Mammary epithelial cell (primary cell): ENCODE results near the gene RABL6.

ENCODE experiments used
- CTCF ChIP-seq, 2 donors: IDR thresholded peaks in 1 of 2; conservative IDR thresholded peaks in 1 of 2; 2 replicates each; pipeline ENCODE4 v1.5.1; 2011 to 2012; ENCODE audit warnings: inconsistent platforms in 2 of 2, low read length in 2 of 2, mild to moderate bottlenecking in 2 of 2, control low read depth in 1 of 2, low read depth in 1 of 2; ENCODE audit not compliant: insufficient read depth in 1 of 2; ENCODE audit errors: extremely low read depth in 1 of 2
- EZH2 ChIP-seq: IDR thresholded peaks from 2 replicates; pipeline ENCODE4 v1.6.1; 2012; ENCODE audit warnings: low read length, inconsistent platforms, borderline replicate concordance

- TF ChIP-seq CTCF (conservative IDR thresholded peaks at IDR 0.05 in 1 of 2, IDR thresholded peaks at IDR 0.05 in 1 of 2; ENCODE audit: extremely low read depth in 1 of 2, insufficient read depth in 1 of 2, low read depth in 1 of 2, low read length in 2 of 2) (no peak), EZH2 (no peak)
Observed at GRCh38 chr9:136860529-136860928, 52.8 kb downstream of the RABL6 start.
